ENCODE results near the gene ASB18.

ASB18 gene

DNA sequence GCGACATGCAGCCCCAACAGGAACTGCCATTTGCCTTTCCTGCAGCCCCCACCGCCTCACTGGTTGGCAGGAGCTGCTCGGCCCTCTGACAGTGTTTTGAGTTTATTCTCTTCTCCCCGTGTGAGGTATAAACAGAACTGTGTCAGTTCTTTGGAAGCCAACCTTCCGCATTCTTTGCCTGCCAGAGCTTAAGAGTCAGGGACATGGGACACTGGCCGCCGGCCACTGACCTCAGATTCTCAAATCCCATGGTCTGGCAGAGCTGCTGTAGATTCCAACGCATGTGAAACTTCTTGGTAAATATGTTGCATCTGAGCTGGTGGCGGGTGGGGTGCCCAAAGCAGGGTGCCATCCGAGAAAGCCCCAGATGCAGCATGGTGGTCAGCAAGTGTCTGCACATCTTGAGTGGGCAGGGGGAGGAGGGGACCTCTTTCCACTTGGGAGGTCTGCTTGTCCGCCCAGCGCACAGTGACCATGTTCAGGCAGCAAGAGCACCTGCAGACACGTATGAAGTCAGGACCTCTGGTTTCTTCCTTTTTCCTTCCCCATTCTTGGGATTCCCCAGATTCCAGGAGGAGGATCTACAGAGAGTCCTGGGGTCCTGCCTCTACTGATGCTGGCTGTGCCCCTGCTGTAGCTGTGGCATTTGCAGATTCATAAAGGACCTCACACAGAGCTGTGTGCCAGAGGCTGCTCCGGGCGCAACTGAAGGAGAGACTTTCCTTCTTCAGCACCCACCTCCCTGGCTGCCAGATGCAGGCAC is 23.8 kb downstream of the ASB18 start:
- DNase-seq: peak; percentile 53

DNA sequence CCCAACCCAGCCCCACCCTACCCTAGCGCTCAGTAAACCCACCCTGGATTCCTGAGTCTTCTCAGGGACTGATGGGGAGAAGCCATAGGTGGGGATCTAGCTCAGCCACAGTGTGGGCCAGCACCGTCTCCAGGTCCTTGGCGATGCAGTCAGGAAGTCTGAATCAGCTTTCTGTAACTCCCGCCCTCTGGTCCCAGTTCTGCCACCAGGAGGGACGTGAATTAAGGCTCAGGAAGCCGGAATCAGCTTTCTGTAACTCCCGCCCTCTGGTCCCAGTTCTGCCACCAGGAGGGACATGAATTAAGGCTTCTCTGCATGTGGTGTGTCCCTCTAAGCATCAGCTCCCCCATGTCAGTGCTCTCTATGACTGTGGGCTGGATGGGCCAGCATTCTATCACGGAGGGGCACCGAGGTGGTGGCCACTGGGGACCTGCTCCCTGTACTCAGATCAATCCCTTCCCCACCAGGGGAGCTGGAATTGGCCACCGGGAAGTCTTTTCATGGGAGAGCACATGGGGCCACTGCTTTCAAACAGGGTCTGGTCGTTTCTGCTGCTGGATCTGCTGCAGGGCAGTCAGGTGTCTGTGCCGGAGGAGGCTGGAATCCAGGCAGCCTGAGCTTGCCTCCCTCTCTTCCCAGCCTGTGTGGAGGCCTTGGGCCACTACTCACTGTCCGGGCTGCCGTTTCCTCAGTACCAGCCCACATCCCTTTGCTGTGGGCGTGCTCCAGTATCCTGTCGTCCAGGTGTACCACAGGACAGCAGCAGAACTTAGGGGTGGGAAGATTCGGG is 24.7 kb downstream of the ASB18 start:
- no peak for DNase-seq

DNA sequence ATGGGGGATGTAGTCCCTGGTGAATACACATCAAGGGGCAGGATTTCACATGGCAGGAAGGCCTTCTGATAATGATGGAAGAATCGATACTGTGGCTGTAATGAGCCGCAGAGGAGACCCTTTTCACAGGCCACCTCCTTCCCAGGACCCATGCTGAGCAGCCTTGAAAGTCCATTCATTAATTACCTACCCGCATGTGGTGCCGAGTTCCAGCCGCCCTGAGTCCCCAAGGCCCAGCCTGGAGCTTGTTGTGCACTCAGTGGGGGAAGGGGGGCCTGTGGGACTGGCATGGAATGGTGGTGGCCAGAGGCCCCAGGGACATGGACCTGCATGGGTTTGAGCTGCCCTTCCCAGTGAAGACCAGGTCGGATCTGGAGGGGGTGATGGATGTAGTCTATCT is 25.5 kb downstream of the ASB18 start:
- no peak for DNase-seq

DNA sequence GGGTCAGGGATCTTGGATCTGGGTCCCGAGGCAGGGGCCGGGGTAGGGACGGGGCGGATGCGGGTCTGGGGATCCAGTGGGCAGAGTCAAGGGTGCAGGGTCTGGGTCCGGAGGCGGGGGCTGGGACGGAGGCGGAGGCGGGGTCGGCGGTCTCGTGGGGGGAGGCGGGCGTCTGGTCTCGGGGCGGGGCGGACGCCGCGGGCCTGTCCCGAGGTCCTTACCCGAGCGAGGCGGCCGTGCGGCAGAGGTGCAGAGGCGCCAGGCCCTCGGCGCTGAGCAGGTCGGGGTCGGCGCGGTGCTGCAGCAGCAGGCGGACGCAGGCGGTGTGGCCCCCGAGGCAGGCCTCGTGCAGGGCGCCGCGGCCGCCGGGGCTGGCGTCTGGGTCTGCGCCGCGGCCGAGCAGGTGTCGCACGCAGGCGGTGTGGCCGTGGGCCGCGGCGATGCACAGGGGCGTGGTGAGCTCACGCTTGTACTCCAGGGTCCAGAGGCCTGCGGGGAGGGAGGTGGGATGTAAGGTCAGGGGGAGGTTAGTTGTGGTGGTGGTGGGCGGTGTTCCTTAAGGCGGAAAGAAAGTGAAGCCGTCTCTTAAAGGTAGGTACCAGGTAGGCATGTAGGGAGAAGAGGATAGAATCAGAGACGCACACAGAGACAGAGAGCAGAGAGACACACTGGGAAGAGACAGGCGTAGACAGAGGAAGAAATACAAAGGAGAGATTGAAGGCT is 26.6 kb downstream of the ASB18 start:
- no peak for DNase-seq

DNA sequence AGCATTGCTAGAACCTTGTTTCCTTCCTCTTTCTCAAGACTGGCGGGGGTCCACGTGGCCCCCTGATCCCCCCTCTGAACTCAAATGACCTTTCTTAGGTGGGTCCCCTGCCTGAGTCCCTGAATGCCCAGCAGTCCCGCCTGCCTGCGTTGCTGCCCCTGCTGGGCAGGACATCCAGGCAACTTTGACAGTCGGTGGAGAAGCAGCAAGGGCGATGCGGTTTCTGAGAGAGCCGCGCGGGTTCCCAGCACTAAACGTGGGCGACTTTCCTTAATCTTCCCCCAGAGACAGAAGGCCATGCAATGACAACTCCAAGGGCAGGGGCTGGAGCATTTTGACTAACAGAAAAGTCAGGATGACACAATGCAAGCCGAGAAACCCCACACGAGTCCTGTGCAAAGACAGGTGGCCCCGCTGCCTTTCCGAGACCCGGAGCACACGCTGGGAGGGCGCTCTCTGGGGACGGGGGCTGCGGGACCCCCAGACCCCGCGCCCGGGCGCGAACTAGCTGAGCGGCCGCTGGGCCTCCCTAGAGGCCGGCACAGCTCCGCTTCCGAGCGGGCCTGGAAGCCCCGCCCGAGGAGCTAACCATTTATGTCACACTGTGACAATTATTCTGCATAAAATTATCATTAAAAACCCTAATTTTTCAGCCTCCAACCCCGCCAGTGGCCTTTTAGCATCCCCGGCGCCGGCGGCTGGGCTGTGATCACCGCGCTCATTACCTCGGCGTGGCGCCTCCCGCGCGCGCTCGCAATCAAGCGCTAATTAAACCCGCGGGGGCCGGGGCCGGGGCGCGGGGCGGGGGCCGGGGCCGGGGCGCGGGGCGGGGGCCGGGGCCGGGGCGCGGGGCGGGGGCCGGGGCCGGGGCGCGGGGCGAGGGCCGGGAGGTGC is 27.4 kb downstream of the ASB18 start:
- no peak for DNase-seq

GRCh38 chr2:236229186-236229585 is 35.0 kb downstream of the ASB18 start:
- no peak for DNase-seq

DNA sequence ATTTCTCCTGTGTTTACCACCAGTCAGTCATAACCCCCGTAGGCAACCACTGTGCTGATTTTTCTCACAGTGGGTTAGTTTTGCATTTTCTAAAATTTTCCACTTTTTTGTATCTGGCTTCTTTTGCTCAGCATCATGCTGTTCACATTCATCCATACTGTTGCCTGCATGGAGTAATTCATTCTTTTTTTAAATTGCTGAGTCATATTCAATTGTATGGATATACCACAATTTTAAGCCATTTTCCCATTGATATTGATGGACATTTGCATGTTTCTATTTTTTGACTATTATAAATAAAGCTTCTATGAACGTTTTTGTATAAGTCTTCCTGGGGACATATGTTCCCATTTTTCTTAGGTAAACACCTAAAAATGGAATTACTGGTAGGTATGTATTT is 40.5 kb downstream of the ASB18 start:
- DNase-seq: no peak

DNA sequence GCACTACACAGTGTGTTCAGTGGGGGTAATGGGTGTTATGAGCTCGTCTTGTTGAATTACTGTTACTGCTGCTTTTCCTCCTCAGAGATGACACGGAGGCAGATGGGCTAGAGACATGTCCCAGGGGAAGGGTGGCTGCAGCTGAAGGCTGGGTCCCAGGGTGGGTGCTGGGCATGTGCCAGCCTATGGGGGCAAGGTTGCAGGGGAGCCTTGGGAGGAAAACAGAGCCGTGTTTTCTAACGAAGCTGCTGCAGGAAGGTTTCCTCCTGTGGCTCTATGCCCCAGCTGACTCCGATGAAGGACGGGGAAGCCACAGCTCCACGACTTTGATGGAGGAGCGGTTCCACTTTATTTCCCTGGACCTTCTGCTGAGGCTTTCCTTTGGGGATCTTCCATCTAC is 42.4 kb downstream of the ASB18 start:
- DNase-seq: no peak

GRCh38 chr2:236219411-236219810 is 44.8 kb downstream of the ASB18 start:
- DNase-seq: no peak

DNA sequence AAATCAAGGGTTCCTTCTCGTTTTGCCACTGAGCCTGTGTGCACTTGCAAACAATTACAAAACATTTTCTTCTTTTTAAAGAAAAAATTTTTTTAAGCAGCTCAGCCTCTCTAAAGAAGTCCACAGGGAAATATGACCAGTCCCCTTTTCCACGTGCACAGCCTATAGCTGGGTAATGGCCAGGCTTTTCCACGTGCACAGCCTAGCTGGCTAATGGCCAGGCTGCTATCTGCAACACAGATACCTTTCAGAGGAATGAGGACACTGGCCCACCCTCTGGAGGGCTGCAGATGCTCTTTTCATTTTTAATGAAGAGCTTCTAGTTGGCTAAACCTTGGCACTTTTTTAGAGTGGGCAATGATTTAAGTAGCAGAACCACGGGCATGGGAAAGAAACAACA is 46.3 kb downstream of the ASB18 start:
- no peak for DNase-seq

DNA sequence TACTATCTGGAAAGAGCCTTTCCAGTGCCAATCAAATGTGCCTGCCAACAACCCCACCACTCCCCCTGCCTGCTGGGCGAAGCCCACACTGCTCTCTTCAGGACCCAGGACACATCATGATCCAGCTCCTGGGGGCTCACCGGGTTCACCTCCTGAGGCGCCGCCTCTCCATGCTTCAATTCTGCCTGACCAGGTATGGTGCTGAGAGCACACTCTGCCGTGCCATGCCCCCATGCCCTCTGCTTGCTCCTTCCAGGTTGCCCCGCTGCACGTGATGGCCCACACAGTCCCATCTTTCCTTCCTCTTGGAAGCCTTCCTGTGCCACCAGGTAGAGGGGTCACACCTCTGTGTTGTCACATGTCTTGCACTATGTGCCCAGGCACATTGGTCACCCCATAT is 47.5 kb downstream of the ASB18 start:
- no peak for DNase-seq

GRCh38 chr2:236215761-236216333 is 48.4 kb downstream of the ASB18 start:
- DNase-seq: no peak

GRCh38 chr2:236215196-236215595 is 49.0 kb downstream of the ASB18 start:
- DNase-seq: no peak

- no peak for DNase-seq
These were observed 49.7 kb downstream of the ASB18 start for GRCh38 chr2:236214376-236214995.

- DNase-seq: no peak
These were observed 52.9 kb downstream of the ASB18 start for GRCh38 chr2:236211296-236211695.

DNA sequence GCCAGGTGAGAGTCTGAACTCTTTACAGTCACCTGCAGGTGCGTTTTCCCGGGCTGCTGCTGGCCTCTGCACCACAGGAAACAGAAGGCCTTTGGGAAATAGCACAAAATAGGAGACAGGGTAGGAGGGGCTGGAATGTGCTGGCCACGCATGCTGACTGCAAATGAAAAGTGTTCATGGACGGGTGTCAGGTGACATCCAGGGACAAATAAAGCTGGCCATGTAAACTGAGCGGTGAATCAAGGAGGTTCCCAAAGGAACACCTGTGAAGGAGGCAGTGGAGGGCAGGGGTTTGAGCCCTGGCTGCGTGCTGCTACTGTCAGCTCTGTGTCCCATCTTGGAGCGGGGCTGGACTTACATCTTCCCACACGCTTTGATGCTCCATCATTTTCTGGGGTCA is 53.7 kb downstream of the ASB18 start:
- no peak for DNase-seq

- DNase-seq: no peak
These were observed 54.2 kb downstream of the ASB18 start for GRCh38 chr2:236209996-236210395.

DNA sequence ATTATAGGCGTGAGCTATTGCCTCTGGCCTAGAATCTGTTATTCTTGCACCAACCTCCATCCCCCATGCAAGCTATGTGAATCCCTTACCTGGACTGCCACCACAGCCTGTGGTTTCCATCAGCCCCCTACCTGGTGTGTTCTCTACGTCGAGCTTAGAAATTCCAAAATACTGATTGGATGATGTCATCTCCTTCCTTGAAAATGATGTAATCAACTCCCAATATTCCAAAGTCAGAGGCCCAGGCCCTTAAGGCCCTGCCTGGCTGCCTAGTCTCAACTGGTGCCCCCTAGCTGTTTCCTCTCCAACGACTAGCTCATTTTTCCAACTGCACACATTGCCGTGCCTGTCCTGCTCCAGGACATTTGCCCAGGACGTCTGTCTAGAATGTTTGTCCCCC is 54.7 kb downstream of the ASB18 start:
- DNase-seq: peak; percentile 17

GRCh38 chr2:236208019-236208926 is 55.9 kb downstream of the ASB18 start:
- DNase-seq: no peak

GRCh38 chr2:236207472-236207871 is 56.7 kb downstream of the ASB18 start:
- DNase-seq: no peak
